Esophagus muscularis mucosa (tissue), 4 donors: Measurements from ENCODE around the gene UNC13C. TPM values are rescaled to one million over a fixed set of nuclear protein-coding genes. Genes with fewer than 3 reads are reported as not detected.

Source experiments
- DNase-seq: peaks from one replicate; pipeline ENCODE4 v3.0.0-alpha.2; 2017; ENCODE audit errors: extremely low spot score
- H3K27ac ChIP-seq, 4 donors: fragments of 200-600 bp; sonication (generic); replicated peaks in 1 of 4; 1 replicate in 3 of 4; 2 replicates in 1 of 4; pipeline ENCODE4 v1.5.1; 2016 to 2019; ENCODE audit warnings: mild to moderate bottlenecking in 1 of 4
- H3K27me3 ChIP-seq, 4 donors: fragments of 200-600 bp; sonication (generic); one replicate each; pipeline versions ENCODE4 v1.5.1 to v1.6.0; 2016 to 2019
- H3K36me3 ChIP-seq, 4 donors: fragments of 200-600 bp; sonication (generic); one replicate each; pipeline ENCODE4 v1.5.1; 2016 to 2019
- H3K4me1 ChIP-seq, 4 donors: fragments of 200-600 bp; sonication (generic); one replicate each; pipeline ENCODE4 v1.5.1; 2016 to 2019
- H3K4me3 ChIP-seq, 4 donors: fragments of 200-600 bp; sonication (generic); 1 replicate in 2 of 4; 2 replicates in 2 of 4; pipeline ENCODE4 v1.5.1; 2016 to 2019; ENCODE audit warnings: mild to moderate bottlenecking in 4 of 4, moderate library complexity in 1 of 4
- H3K9me3 ChIP-seq, 4 donors: fragments of 200-600 bp; sonication (generic); 1 replicate in 3 of 4; 2 replicates in 1 of 4; pipeline ENCODE4 v1.5.1; 2016 to 2019
- CTCF ChIP-seq, 3 experiments: fragments of 200-600 bp in 2 of 3; fragments of 450-650 bp in 1 of 3; sonication (generic) in 2 of 3; IDR thresholded peaks; one replicate each; pipeline ENCODE4 v1.5.1; 2017 to 2019; ENCODE audit warnings: antibody characterized with exemption in 3 of 3, mild to moderate bottlenecking in 2 of 3, moderate library complexity in 1 of 3
- EP300 ChIP-seq: sonication (generic); formaldehyde crosslinking; IDR thresholded peaks from one replicate; pipeline ENCODE4 v1.6.1; 2017; ENCODE audit warnings: antibody characterized with exemption
- POLR2A ChIP-seq: fragments of 450-650 bp; IDR thresholded peaks from one replicate; pipeline ENCODE4 v1.6.1; 2017; ENCODE audit warnings: antibody characterized with exemption, moderate library complexity, mild to moderate bottlenecking, low read depth
- POLR2AphosphoS5 ChIP-seq, 2 donors: sonication (generic); formaldehyde crosslinking; IDR thresholded peaks; one replicate each; pipeline ENCODE4 v1.6.1; 2017; ENCODE audit warnings: antibody characterized with exemption in 2 of 2
- WGBS: methylation state at CpG from one replicate; pipeline ENCODE4 v1.1.5; 2018; 5-methylcytosine and 5-hydroxymethylcytosine counted together
- intact Hi-C: fragments of 100-400 bp; cut with DNase I; formaldehyde crosslinking; loops from one replicate; pipeline ENCODE4 v1.15.1; 2023
- total RNA-seq, 4 donors: library from RNA; depleted of rRNA; stranded (reverse); fragments of >200 nt; gene quantifications; one replicate each; pipeline versions ENCODE4 v1.1.0 to v1.2.1, GENCODE V29; 2016

Gene UNC13C
- total RNA-seq, 4 donors from 2014 or later = 0.17 to 4.2 (median 0.59) TPM

- Histone ChIP-seq H3K4me1 (no peaks in the 10 kb centered on the region), H3K27me3 (no peaks in the 10 kb centered on the region), H3K9me3 (no peaks in the 10 kb centered on the region), H3K36me3 (no peaks in the 10 kb centered on the region), H3K27ac (no peak overlapping the region), H3K4me3 (no peak overlapping the region)
- WGBS = 42% methylated on average over 5 of the region's 5 CpGs
- TF ChIP-seq CTCF (IDR thresholded peaks at IDR 0.05) (no peak), EP300 (no peak), POLR2AphosphoS5 (IDR thresholded peaks at IDR 0.05) (no peak), POLR2A (no peak)
- intact Hi-C loops = no loop called here
- no peak for DNase-seq
Observed at GRCh38 chr15:54502416-54503075, 524.3 kb downstream of the UNC13C start.

GRCh38 chr15:54504695-54505094 lies 526.5 kb downstream of the UNC13C start:
- DNase-seq = no peak
- TF ChIP-seq EP300 (no peak), CTCF (IDR thresholded peaks at IDR 0.05) (no peak), POLR2A (no peak), POLR2AphosphoS5 (IDR thresholded peaks at IDR 0.05) (no peak)
- Histone ChIP-seq H3K4me3 (no peak overlapping the region), H3K27ac (no peak overlapping the region), H3K4me1 (no peaks in the 10 kb centered on the region), H3K9me3 (no peaks in the 10 kb centered on the region), H3K27me3 (no peaks in the 10 kb centered on the region), H3K36me3 (no peaks in the 10 kb centered on the region)
- 77% methylated on average over 1 of the region's 1 CpG for WGBS
- intact Hi-C loops = no loop called here

GRCh38 chr15:54506977-54507524 lies 528.8 kb downstream of the UNC13C start:
- H3K4me3 ChIP-seq = no peak overlapping the region
- H3K9me3 ChIP-seq = no peaks in the 10 kb centered on the region
- no peak for DNase-seq
- H3K36me3 ChIP-seq = no peaks in the 10 kb centered on the region
- intact Hi-C loops = no loop called here
- no peaks in the 10 kb centered on the region for H3K4me1 ChIP-seq
- H3K27ac ChIP-seq = no peak overlapping the region
- TF ChIP-seq EP300 = no peak
- TF ChIP-seq POLR2A = no peak
- TF ChIP-seq POLR2AphosphoS5 (IDR thresholded peaks at IDR 0.05) = no peak
- no peak for TF ChIP-seq CTCF (IDR thresholded peaks at IDR 0.05)
- no peaks in the 10 kb centered on the region for H3K27me3 ChIP-seq

GRCh38 chr15:54514601-54515000 lies 536.4 kb downstream of the UNC13C start:
- WGBS = 78% methylated on average over 2 of the region's 2 CpGs
- DNase-seq = no peak
- TF ChIP-seq CTCF (IDR thresholded peaks at IDR 0.05) = no peak
- no peak for TF ChIP-seq POLR2AphosphoS5 (IDR thresholded peaks at IDR 0.05)
- no peak for TF ChIP-seq POLR2A
- TF ChIP-seq EP300 = no peak
- Histone ChIP-seq H3K4me1 (no peaks in the 10 kb centered on the region), H3K27ac (no peak overlapping the region), H3K9me3 (no peaks in the 10 kb centered on the region), H3K36me3 (no peaks in the 10 kb centered on the region), H3K4me3 (no peak overlapping the region), H3K27me3 (no peaks in the 10 kb centered on the region)
- intact Hi-C loops = no loop called here
